Activated CD8-positive, alpha-beta memory T cell treated with anti-CD3 and anti-CD28 coated beads, Interleukin-2, amount 50 U/mL, for 4 hours (primary cell): Measurements from ENCODE around the gene SLC17A9.

Experiments
- DNase-seq: peaks from one replicate; pipeline ENCODE4 v3.0.0-alpha.2; 2020

Gene SLC17A9

GRCh38 chr20:62969939-62970306 lies 17.4 kb downstream of the SLC17A9 start:
- no peak for DNase-seq

DNA sequence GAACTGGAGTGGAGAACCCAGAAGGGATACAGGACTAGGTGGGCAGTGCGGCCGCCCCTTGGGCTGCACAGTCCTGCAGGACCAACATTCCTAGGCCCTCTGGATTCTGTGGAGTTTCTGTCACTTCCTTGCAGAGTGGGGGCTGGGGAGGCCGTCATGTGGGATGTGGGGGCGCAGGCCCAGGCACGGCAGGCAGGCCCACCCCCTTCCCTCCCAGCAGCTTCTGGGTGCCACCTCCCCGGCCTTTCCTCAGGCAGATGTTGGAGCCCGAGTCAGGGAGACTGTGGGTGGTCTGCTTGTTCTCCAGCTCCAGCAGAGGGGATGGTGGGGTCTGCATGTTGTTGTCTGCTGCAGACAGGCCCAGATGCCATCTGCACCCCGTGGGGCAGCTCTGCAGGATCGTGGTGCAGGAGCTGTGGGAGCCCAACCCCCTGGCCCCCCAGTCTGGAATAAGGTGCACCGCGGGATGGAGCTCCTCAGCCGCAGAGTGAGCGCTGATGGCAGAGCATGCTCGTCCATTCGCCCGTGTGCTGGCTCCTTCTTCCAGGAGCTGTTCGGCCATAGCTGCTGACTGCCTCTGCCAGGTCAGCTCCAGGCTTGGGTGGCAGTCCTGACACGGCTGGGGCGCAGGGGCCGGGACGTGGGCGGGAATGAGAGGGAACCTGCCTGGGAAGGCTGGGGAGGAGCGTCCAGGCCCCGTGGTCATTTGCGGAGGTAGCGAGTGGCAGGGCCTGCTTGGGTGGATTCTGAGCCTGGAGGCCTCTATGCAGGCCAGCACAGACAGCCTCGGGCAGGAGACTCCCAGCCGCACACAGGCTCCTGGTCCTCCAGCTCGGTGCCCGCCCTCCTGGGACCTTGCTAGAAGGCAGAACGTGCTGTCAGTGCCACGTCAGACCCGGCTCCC lies 18.1 kb downstream of the SLC17A9 start:
- DNase-seq = no peak

DNA sequence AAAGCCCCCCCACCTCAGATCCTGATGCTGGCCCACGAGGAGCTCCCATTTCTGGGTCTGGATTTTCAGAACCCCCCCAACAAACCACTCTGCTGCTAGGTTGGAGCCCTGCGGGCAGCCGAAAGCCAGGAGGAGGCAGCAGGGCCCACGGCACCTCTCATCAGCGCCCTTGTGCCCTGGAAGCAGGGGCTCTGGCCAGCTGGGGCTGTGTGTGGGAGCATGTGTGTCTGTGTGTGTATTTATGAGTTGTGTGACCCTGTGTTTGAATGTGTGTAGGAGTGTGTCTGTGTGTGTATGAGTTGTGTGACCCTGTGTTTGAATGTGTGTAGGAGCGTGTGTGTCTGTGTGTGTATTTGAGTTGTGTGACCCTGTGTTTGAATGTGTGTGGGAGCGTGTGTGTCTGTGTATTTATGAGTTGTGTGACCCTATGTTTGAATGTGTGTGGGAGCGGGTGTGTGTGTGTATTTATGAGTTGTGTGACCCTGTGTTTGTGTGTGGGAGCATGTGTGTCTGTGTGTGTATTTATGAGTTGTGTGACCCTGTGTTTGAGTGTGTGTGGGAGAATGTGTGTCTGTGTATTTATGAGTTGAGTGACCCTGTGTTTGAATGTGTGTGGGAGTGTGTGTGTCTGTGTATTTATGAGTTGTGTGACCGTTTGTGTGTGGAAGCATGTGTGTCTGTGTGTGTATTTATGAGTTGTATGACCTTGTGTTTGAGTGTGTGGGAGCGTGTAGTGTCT lies 18.9 kb downstream of the SLC17A9 start:
- no peak for DNase-seq

DNA sequence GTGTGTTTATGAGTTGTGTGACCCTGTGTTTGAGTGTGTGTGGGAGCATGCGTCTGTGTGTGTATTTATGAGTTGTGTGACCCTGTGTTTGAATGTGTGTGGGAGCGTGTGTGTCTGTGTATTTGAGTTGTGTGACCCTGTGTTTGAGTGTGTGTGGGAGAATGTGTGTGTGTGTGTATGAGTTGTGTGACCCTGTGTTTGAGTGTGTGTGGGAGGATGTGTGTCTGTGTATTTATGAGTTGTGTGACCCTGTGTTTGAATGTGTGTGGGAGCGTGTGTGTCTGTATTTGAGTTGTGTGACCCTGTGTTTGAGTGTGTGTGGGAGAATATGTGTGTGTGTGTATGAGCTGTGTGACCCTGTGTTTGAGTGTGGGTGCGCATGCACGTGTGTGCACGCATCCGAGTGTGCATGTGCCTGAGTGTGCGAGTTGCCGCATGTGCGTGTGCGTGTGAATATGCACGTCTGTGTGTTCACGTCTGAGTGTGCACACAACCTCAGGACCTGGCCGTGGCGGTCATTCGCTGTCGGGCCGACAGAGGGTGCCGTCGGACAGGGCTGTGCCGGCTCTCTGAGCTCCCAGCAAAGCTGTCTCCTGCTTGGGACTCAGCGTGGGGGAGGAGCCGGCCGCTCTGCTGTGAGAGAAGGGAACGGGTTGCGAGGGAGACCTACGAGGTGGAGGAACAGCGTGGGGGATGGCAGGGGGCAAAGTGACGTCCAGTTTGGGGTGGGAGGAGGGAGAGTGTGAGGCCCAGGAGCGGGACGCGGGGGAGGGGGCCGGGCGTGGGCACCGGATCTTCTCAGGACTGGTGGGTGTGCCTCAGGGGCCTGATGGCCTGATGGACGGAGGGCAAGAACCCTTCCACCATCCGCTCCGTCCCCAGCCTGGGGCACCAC lies 19.7 kb downstream of the SLC17A9 start:
- peak; percentile 88 for DNase-seq

DNA sequence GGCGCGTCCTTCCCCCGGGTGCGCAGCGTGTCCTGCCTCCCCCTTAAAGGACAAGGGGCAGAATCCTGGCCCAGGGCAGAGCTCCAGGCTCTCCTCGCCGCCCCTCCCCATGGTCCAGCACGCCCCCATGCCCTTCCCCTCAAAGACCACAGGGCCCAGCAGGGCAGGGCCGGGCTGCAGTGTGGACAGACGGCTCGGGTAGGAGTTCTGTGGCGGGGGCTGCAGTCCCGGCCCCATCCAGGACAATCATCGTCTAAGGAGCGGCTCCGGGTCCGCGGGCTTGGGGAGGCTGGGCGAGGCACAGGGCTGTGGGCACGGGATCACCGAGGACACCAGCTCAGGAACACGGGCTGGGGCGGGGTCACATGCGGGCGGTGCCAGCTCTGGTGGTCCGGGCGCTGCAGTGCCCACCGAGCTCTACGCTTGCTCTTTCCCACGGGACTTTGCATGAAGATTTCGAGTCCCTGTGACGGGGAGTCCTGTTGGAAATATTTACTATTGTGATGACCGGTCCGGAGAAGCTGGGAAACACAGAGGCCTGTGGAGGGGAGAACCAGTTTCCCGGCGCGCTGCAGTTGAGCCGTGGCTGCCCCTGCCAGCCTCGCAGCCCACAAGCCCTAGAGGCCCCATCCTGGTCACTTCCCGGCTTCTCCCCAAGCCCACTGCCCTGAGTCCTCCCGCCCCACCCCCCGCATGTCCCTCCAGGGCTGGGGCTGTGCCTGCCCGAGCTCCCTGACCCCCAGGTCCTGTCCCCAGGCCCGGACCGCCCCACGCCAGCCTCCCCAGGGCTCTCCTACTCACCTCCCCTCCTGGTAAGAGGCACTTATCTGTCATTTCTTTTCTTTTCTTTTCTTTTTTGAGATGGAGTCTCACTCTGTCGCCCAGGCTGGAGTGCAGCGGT lies 20.6 kb downstream of the SLC17A9 start:
- DNase-seq = no peak

- no peak for DNase-seq
Measured at GRCh38 chr20:62975251-62975760, 22.8 kb downstream of the SLC17A9 start.

- DNase-seq = no peak
Measured at GRCh38 chr20:62975812-62976508, 23.5 kb downstream of the SLC17A9 start.

DNA sequence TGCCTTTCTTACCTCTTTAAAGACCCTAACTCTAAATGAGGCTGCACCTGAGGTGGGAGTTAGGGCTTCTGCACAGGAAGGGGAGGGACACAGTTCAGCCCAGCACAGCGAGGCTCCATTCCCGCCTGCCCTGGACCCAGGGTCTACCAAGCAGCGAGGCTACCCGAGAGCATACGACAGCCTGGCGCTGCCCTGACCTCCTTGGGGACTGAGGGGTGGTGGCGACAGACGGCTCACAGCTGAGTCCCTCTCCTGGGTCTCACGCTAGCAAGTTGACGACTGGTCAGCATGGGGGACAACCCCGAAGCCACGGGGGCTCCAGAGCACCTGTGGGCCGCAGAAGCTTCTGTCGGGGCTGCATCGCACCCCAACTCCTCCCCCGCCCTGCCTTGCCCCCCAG lies 24.4 kb downstream of the SLC17A9 start:
- DNase-seq = no peak

DNA sequence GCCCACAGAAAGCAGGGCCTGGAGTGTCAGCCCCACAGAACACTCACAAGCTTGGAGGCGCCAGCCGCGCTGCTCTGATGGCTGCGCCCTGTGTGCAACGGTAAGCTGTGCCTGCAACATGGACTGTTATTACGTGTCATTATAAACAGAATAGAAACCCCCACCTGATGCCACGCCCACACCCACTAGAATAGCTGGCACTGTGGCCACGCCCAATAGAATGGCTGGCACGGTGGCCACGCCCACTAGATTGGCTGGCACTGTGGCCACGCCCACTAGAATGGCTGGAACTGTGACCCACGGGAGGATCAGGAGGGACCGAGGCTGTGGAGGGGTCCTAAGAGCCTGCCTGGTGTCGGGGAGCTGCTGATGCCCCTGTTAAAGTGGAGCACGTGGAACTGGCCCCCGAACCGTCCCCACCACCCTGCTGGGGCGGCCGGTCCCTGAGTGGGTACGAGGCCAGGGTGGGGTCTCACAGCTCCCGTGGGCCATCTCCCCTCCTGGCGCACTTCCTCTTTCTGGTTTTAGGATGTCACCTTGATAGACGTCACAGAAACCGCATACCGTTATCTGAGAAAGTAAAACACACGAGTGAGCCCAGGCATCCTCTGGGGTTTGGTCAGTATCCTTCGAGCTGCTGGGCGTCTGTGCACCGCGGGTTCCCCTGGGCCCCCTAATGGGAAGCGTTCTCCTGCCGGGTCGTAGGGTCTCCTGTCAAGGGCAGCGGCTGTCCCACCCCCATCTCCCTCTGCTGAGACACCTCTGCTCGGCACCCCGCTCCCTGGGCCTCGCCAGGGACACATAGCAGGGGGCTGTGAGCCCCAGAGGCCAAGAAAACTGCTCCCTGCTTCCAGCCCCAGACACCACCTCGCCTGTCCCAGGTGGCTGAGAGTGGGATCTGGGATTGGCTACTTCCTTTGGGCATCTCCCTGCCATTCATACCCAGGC lies 25.4 kb downstream of the SLC17A9 start:
- DNase-seq = peak; percentile 79

DNA sequence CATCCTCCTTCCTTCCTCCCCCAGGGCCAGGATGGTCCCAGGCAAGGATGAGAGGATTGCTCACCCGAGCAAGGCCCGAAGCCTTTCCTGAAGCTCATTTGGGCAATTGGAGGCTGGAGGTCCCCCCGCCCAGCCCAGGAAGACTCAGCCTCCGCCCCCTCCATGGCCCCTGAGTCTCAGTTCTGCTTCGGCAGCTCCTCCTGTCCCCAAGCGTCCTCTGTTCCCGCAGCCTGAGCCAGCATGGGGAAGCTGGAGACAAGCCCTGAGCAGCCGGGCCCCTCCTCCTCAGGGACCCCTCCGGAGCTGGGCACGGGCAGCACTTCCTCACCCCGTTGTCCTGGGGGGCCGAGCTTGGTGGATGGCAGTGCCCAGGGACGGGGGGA lies 26.0 kb downstream of the SLC17A9 start:
- DNase-seq = no peak

DNA sequence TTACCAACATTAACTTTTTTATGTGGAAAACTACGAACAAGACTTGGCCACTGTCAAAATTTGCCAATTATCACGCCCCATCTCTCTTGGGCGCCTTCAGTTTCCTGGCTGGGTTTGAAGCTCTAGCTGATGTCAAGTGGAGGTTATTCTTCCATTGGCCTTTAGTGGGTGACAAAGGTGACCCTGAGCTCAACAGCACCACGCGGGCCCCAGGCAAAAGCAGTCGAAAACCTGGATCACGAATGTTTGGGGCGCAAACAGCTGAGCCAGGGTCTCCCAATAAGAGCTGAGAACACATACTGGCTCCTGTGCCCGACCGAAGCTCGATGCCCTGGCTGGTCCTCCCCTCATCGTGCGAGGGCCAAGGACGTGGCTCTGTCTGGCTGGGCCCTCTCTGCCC lies 26.8 kb downstream of the SLC17A9 start:
- no peak for DNase-seq

DNA sequence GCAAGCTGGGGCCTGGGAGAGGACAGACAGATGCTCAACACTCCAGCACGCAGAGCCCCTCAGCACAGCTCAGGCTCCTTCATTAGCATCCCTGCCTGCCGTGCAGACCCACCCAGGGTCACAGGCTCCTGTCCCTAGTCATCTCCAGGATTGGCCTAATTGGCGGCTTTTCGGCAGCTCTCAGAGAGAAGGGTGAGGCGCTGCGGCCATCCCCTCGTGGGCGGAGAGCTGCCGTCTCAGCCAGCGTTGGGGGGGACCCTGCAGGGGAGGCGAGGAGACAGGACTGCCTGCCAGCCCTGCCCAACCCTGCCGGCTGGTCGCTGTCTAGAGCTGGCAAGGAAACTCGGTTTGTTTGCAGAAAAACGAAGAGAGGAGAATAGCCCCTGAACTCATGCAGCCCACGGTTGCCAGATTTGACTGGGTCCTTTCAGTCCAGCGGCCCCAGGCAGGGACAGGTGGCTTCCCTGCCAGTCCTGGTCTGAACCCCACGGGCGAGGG lies 27.4 kb downstream of the SLC17A9 start:
- DNase-seq = no peak

- no peak for DNase-seq
Measured at GRCh38 chr20:62980380-62980960, 28.0 kb downstream of the SLC17A9 start.

DNA sequence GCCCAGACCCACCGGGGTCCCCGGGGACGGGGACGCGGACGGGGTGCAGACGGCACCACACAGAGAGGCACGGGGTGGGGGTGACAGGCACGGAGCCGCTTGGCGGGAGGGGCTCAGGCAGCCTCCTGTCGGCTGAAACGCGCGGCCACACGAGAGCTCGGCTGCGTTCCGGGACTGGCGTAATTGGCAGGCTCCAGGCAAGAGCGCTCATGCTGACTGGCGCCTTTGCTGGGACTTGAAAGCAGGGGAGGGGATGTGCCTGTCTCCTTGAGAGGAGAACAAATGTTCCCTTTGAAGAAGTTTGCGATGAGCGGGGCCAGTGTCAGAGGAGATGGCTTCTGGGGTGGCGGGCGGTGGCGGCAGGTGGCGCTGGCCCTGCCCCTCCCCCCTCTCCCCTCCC lies 28.5 kb downstream of the SLC17A9 start:
- DNase-seq = no peak

DNA sequence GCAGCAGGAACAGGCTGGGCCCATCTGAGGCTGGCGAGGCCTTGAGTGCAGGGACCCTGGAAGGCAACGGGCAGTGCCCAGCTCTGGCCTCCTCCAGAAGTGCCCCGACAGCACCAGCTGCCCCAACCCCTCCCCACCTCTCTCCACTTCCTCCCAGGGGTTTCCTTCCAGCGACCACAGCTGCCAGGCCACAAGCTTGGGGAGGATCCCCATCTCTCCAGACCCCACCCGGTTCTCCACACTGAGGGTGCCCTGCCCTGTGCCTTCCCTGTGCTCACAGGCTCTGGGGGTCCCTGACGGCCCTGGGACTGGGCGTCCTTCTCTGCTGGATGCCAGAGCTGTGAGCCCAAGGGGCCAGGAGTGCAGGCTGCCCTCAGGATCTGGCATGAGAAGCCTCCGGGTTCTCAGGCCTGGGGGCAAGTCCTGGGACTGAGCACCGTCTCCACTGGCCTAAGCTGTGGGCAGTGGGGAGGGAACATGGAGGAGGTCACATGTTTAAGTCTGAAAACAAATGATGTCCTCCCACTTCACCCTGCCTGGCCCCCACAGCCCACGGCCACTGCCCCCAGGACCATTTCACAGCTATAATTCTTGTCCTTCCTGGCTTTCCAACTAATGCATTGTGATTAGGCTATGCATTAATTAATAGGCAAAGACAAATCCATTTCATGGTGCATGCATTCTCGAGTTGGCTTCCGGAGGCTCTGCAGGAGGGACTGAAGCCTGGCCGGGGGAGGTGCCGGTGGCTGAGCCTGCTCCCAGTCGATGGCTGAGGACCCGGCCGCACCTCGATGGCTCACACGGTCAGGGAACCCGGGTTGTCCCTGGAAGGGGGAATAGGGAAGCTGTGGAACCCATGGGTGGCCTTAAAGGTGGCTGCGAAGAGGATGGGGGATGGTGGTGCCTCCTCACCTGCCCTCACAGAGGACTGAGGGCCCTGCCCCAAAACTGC lies 29.9 kb downstream of the SLC17A9 start:
- DNase-seq = no peak

- no peak for DNase-seq
Measured at GRCh38 chr20:62983210-62983609, 30.7 kb downstream of the SLC17A9 start.

DNA sequence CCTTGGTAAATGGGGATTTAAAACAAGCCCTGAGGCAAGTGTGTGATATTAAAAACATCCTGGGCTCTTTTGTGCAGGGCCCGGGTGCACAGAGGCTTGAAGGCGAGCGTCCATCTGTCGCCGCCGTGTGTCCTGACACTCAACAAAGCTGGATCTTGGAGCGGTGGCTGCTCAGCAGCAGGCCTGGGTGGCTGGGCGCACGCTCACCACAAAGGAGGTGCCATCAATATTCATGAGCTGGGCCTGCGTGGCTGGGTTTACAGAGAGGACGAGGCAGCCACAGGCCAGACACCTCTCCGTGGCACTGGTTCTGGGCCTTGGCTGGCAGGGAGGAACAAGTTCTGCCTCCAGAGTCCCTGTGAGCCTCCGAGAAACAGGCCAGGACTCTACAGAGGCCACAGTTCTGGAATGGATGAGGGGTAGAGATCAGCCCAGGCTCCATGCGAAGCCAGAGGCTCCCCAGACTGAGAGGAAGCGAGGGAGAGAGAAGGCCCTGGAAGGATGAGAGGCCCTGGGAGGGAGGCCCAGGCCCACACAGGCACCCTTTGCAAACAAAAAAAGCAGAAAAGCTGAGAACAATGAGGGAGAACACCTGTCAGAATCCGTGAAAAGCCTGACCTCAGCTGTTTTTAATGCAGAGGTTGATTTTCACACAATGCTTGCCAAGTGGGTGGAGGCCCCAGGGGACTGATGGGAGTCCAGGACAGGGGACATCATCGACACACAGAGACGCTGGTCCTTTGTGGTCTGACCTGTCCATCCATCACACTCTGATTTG lies 32.3 kb downstream of the SLC17A9 start:
- no peak for DNase-seq

DNA sequence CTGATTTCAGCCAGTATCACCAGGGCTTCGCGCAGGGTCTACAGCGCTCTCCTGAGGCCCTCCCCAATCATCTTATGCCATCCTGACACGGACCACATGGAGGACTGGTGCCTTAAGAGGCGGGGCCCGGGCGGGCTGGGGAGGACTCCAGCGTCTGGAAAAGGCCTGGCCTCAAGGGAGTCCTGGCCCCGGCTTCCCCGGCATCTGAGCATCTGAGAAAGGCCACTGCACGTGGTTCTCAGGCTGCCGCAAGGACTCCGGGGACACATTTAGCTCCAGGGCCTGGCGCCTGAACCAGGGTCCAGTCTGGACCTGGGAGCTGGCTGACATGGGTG lies 32.9 kb downstream of the SLC17A9 start:
- no peak for DNase-seq
